Measurements from ENCODE around the gene KLHDC7B. TPM values are rescaled to one million over a fixed set of nuclear protein-coding genes. Genes with fewer than 3 reads are reported as not detected.

Gene KLHDC7B
- total RNA-seq, 1 experiment from 2014 or later = 1.8 TPM

GRCh38 chr22:50523806-50524675, 21.7 kb upstream of the KLHDC7B start:
- DNase-seq (ENCODE audit: low read depth, low spot score) (no peak), ATAC-seq (no peak)
- TF ChIP-seq POLR2AphosphoS5 (IDR thresholded peaks at IDR 0.05; ENCODE audit: low read depth, low read length) (no peak), SIN3A (IDR thresholded peaks at IDR 0.05; ENCODE audit: borderline replicate concordance, insufficient read depth, low read depth, low read length) (no peak), CTCF (IDR thresholded peaks at IDR 0.05) (no peak), REST (IDR thresholded peaks at IDR 0.05; ENCODE audit: insufficient read depth in 1 of 2, low read depth in 2 of 2, low read length in 1 of 2) (no peak), TCF7L2 (IDR thresholded peaks at IDR 0.05; ENCODE audit: low read depth, low read length) (no peak)
- no peaks in the 10 kb centered on the region; the same call in 1 of the 2 replicates for H3K36me3 ChIP-seq (ENCODE audit: control insufficient read depth, insufficient read depth, low read length)
- ChIA-PET POLR2A (interaction anchor here (0.6 kb wide), 1 partner anchor 69 kb away, joined by 10 read pairs; no protein-coding TSS in a partner anchor), CTCF (no interaction called here)
- H3K27me3 ChIP-seq (ENCODE audit: control insufficient read depth, insufficient read depth, low read length) = no peaks in the 10 kb centered on the region
- peaks cover 4% of the 10 kb centered on the region for H3K4me1 ChIP-seq (ENCODE audit: control insufficient read depth, insufficient read depth, low read length)
- peak overlapping the region; percentile 82 for H3K27ac ChIP-seq (ENCODE audit: low read length)
- in situ Hi-C loops (cut with HindIII; ENCODE audit: low pct_unique_long_range_greater_than_20kb, low sequenced_read_pairs) (no loop called here), intact Hi-C loops (cut with micrococcal nuclease; ENCODE audit: unreplicated experiment) (no loop called here)
- no peaks in the 10 kb centered on the region for H3K9me3 ChIP-seq (ENCODE audit: control insufficient read depth, insufficient read depth, low read depth, low read length)
- no TSS peak for BruUV-seq (replicated peaks)
- H3K4me3 ChIP-seq (ENCODE audit: low read depth in 2 of 2, low read length in 2 of 2) = peak overlapping the region; percentile 65 to 69

- no TSS peak for BruUV-seq (replicated peaks)
- no peak for TF ChIP-seq TCF7L2 (IDR thresholded peaks at IDR 0.05; ENCODE audit: low read depth, low read length)
- H3K4me3 ChIP-seq (ENCODE audit: low read depth in 2 of 2, low read length in 2 of 2) = peak overlapping the region; percentile 65 to 69
- intact Hi-C loops (cut with micrococcal nuclease; ENCODE audit: unreplicated experiment) = no loop called here
- CTCF ChIA-PET = no interaction called here
- no peak for DNase-seq (ENCODE audit: low read depth, low spot score)
- H3K27me3 ChIP-seq (ENCODE audit: control insufficient read depth, insufficient read depth, low read length) = no peaks in the 10 kb centered on the region
- H3K27ac ChIP-seq (ENCODE audit: low read length) = peak overlapping the region; percentile 82
- POLR2A ChIA-PET = no interaction called here
- ATAC-seq = no peak
- H3K36me3 ChIP-seq (ENCODE audit: control insufficient read depth, insufficient read depth, low read length) = no peaks in the 10 kb centered on the region; the same call in 1 of the 2 replicates
- in situ Hi-C loops (cut with HindIII; ENCODE audit: low pct_unique_long_range_greater_than_20kb, low sequenced_read_pairs) = no loop called here
- peaks cover 4% of the 10 kb centered on the region for H3K4me1 ChIP-seq (ENCODE audit: control insufficient read depth, insufficient read depth, low read length)
- H3K9me3 ChIP-seq (ENCODE audit: control insufficient read depth, insufficient read depth, low read depth, low read length) = no peaks in the 10 kb centered on the region
Measured at GRCh38 chr22:50524676-50525103, 21.0 kb upstream of the KLHDC7B start.

Data from Panc1 (cell line).